NCI-H2029 treated with DMSO at 0.1 percent for 48 hours (cell line): ENCODE measurements around the gene NHERF2.

Experiments used
- DNase-seq: peaks from one replicate; lab custom pipeline; 2025; lab: John Stamatoyannopoulos, UW

NHERF2 gene

GRCh38 chr16:1991135-1991551, 35.6 kb upstream of the NHERF2 start:
- no peak for DNase-seq

GRCh38 chr16:1991588-1991947, 35.1 kb upstream of the NHERF2 start:
- no peak for DNase-seq

- DNase-seq, result no peak
These were observed 34.6 kb upstream of the NHERF2 start for GRCh38 chr16:1991948-1992703.

- no peak for DNase-seq
These were observed 33.9 kb upstream of the NHERF2 start for GRCh38 chr16:1992704-1993317.

- peak; percentile 19 for DNase-seq
These were observed 33.0 kb upstream of the NHERF2 start for GRCh38 chr16:1993731-1994131.

- DNase-seq, result no peak
These were observed 29.0 kb upstream of the NHERF2 start for GRCh38 chr16:1997494-1998359.

- no peak for DNase-seq
These were observed 28.3 kb upstream of the NHERF2 start for GRCh38 chr16:1998360-1998835.

GRCh38 chr16:1998852-1999801, 27.6 kb upstream of the NHERF2 start:
- DNase-seq, result no peak

- no peak for DNase-seq
These were observed 26.7 kb upstream of the NHERF2 start for GRCh38 chr16:1999866-2000514.

GRCh38 chr16:2001035-2001434, 25.7 kb upstream of the NHERF2 start:
- DNase-seq, result no peak

GRCh38 chr16:2001456-2002355, 25.0 kb upstream of the NHERF2 start:
- DNase-seq, result no peak

- DNase-seq, result no peak
These were observed 24.1 kb upstream of the NHERF2 start for GRCh38 chr16:2002406-2003230.

GRCh38 chr16:2003231-2003826, 23.4 kb upstream of the NHERF2 start:
- no peak for DNase-seq

- peak; percentile 56 for DNase-seq
These were observed 22.7 kb upstream of the NHERF2 start for GRCh38 chr16:2003827-2004641.

- DNase-seq, result no peak
These were observed 21.7 kb upstream of the NHERF2 start for GRCh38 chr16:2004795-2005517.

- no peak for DNase-seq
These were observed 21.1 kb upstream of the NHERF2 start for GRCh38 chr16:2005646-2006045.

- no peak for DNase-seq
These were observed 20.4 kb upstream of the NHERF2 start for GRCh38 chr16:2006317-2006716.
